GM12875 (cell line): ENCODE measurements around the gene CCSER2.

Source experiments
- H3K4me3 ChIP-seq: one replicate; pipeline ENCODE4 v1.5.1; 2011; ENCODE audit warnings: low read depth, low read length, control low read depth
- TF ChIP-seq, protein P1 (sequence below): IDR thresholded peaks from 2 replicates; pipeline ENCODE4 v1.5.1; 2011; ENCODE audit warnings: low read depth, mild to moderate bottlenecking, control low read depth, inconsistent platforms, low read length, moderate library complexity, borderline replicate concordance; ENCODE audit not compliant: insufficient read depth

The CCSER2 gene

DNA sequence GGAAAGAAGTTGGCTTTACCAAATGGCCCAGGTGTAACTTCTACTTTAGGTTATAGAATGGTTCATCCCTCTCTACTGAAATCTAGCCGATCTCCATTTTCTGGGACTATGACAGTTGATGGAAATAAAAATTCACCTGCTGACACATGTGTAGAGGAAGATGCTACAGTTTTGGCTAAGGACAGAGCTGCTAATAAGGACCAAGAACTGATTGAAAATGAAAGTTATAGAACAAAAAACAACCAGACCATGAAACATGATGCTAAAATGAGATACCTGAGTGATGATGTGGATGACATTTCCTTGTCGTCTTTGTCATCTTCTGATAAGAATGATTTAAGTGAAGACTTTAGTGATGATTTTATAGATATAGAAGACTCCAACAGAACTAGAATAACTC, 43.6 kb downstream of the CCSER2 start:
- TF ChIP-seq, protein P1, sequence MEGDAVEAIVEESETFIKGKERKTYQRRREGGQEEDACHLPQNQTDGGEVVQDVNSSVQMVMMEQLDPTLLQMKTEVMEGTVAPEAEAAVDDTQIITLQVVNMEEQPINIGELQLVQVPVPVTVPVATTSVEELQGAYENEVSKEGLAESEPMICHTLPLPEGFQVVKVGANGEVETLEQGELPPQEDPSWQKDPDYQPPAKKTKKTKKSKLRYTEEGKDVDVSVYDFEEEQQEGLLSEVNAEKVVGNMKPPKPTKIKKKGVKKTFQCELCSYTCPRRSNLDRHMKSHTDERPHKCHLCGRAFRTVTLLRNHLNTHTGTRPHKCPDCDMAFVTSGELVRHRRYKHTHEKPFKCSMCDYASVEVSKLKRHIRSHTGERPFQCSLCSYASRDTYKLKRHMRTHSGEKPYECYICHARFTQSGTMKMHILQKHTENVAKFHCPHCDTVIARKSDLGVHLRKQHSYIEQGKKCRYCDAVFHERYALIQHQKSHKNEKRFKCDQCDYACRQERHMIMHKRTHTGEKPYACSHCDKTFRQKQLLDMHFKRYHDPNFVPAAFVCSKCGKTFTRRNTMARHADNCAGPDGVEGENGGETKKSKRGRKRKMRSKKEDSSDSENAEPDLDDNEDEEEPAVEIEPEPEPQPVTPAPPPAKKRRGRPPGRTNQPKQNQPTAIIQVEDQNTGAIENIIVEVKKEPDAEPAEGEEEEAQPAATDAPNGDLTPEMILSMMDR = no peak
- H3K4me3 ChIP-seq = no peak overlapping the region

DNA sequence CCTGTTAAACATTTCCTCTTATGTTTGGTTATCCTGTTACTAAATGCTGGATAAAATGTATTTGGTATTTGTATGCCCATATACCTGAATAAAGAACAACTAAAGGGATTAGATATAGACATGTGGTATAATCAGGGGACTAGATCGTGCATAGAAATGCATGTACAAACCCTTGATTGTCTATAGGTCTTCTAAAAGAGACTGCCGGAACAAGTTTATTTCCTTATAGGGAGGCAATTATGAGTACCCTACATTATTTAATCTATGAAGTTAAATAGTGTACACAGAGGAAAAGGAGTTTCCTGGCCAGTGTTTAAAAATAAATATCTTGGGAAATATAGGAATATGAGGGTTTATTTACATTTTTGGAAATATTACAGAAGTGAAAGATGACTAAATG, 44.6 kb downstream of the CCSER2 start:
- H3K4me3 ChIP-seq = no peak overlapping the region
- TF ChIP-seq, protein P1 = no peak

DNA sequence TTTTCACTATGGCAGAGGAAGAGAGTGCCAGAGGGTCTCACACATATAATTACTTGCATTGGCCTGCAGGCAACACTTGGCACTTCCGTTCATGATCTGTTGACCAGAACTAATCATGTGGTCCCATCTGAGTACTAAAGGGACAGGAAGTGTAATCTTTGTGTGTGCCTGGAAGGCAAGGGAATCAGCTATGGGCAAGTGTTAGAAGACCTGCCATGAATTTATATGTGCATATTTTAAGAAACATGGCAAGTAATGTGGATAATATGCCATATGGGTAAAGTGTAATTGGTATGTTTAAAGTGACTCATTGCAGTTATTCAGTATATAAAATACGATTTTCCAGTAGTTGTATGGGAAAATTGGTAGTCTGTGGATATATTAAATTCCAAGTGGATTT, 46.1 kb downstream of the CCSER2 start:
- no peak overlapping the region for H3K4me3 ChIP-seq
- TF ChIP-seq, protein P1 = no peak

DNA sequence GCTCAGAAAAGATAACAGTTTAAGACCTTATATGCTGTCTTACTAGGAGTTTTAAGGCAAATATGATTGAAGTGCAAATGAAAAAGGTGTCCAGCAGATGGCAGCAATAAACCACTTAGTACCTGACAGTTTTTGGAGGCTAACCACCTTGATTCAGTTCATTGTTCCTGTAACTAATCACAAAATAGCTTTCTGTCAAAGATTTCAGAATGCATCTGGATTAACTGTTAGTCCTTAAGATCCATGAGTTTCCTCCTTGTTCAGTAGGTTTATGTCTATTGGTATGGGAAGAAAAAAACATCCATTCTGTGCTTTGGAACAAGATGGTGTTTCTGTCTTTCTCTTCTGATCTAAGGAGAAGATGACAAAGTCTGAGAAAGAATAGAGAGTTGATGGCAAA, 46.6 kb downstream of the CCSER2 start:
- TF ChIP-seq, protein P1 = peak; percentile 52; the same call in 1 of the 2 replicates
- H3K4me3 ChIP-seq = no peak overlapping the region

DNA sequence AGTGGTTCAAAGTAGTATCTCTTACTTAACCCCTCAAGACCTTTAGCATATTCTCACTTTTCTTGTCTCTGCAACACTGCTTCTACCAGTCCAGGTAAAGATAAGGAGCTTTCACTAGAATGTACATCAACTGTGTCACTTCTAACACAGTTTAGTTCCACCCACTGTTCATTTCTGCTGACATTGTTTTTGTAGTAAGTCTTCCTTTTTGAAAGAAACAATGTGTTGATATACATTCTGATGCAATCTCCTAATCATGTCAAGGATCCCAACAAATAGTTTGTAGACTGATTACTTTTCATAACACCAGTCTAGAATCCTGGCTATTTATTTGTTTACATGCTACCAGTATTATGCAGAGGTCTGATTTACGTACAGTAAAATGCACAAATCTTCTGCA, 47.5 kb downstream of the CCSER2 start:
- H3K4me3 ChIP-seq = no peak overlapping the region
- TF ChIP-seq, protein P1 = no peak

DNA sequence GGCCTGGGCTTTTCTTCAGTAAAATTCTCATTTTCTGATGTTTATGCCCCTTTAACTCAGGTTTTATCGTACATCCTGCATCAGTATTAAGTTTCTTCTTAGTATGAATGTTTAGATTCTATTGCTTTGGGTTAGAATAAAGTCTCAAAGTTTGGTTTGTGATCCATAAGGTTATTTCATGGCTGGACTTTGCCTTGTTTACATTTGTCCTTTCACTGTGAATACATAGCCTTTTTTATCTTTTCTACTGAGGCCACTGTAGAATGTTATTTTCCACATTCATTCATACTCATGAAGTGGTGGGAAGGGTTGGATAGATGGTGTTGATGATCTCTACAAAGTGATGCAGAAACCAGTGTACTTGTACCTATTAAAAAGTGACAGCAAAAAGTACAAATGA, 59.8 kb downstream of the CCSER2 start:
- H3K4me3 ChIP-seq = no peak overlapping the region

DNA sequence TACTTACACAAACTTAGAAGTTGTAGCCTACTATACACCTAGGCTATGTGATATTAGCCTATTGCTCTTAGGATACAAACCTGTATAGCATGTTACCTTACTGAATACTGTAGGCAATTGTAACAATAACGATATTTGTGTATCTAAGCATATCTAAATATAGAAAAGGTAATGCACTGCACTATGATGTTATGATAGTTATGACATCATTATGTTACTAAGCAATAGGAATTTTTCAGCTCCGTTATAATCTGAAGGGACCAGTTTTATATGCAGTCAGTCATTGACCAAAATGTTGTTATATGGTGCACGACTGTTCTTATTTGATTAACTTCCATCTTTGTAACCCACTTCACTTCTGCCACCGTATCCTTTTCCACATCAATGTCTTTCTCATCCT, 62.0 kb downstream of the CCSER2 start:
- no peak overlapping the region for H3K4me3 ChIP-seq
- TF ChIP-seq, protein P1 = no peak

More for the DNA sequence above, 59.8 kb downstream of the CCSER2 start:
- TF ChIP-seq, protein P1 = no peak
